Measurements from ENCODE around the gene PDIA6.
A peak's percentile ranks its signal among the peaks of the same experiment; 100 is the strongest.
"Not testable (repeated sequence)": the region's sequence is repeated elsewhere in the genome, so short reads cannot be mapped to it uniquely, and the experiment has no call there.

PDIA6 gene

GRCh38 chr2:10832203-10832936 lies 19.8 kb upstream of the PDIA6 start:
- DNase-seq (ENCODE audit: low read depth): peak; percentile 53

- DNase-seq (ENCODE audit: low read depth): no peak
These were observed 18.9 kb upstream of the PDIA6 start for GRCh38 chr2:10831400-10831985.

GRCh38 chr2:10830641-10831399 lies 18.2 kb upstream of the PDIA6 start:
- DNase-seq (ENCODE audit: low read depth): no peak

- DNase-seq (ENCODE audit: low read depth): no peak
These were observed 17.6 kb upstream of the PDIA6 start for GRCh38 chr2:10830203-10830602.

- DNase-seq (ENCODE audit: low read depth): no peak
These were observed 16.7 kb upstream of the PDIA6 start for GRCh38 chr2:10829299-10829698.

- DNase-seq (ENCODE audit: low read depth): no peak
These were observed 15.8 kb upstream of the PDIA6 start for GRCh38 chr2:10828346-10828745.

GRCh38 chr2:10826625-10827024 lies 14.0 kb upstream of the PDIA6 start:
- no peak for DNase-seq (ENCODE audit: low read depth)

GRCh38 chr2:10826026-10826425 lies 13.4 kb upstream of the PDIA6 start:
- no peak for DNase-seq (ENCODE audit: low read depth)

- no peak for DNase-seq (ENCODE audit: low read depth)
These were observed 11.6 kb upstream of the PDIA6 start for GRCh38 chr2:10824191-10824590.

- DNase-seq (ENCODE audit: low read depth): no peak
These were observed 8.6 kb upstream of the PDIA6 start for GRCh38 chr2:10820978-10821695.

- DNase-seq (ENCODE audit: low read depth): no peak
These were observed 8.0 kb upstream of the PDIA6 start for GRCh38 chr2:10820562-10820961.

GRCh38 chr2:10819714-10820314 lies 7.2 kb upstream of the PDIA6 start:
- DNase-seq (ENCODE audit: low read depth): no peak

- DNase-seq (ENCODE audit: low read depth): no peak
These were observed 6.4 kb upstream of the PDIA6 start for GRCh38 chr2:10818984-10819383.

GRCh38 chr2:10818305-10818704 lies 5.7 kb upstream of the PDIA6 start:
- DNase-seq (ENCODE audit: low read depth): not testable (repeated sequence)

GRCh38 chr2:10817413-10817812 lies 4.8 kb upstream of the PDIA6 start:
- no peak for DNase-seq (ENCODE audit: low read depth)

- no peak for DNase-seq (ENCODE audit: low read depth)
These were observed 2.2 kb upstream of the PDIA6 start for GRCh38 chr2:10814571-10815331.

- DNase-seq (ENCODE audit: low read depth): no peak
These were observed 1.6 kb upstream of the PDIA6 start for GRCh38 chr2:10814142-10814541.

GRCh38 chr2:10813163-10814138 lies 866 bp upstream of the PDIA6 start:
- not testable (repeated sequence) for DNase-seq (ENCODE audit: low read depth)

GRCh38 chr2:10811517-10811916 lies 1.1 kb downstream of the PDIA6 start:
- DNase-seq (ENCODE audit: low read depth): no peak

Data from T-helper 22 cell (primary cell).